HG03159 (cell line): ENCODE results near the gene RDH8.
A peak's percentile ranks its signal among the peaks of the same experiment; 100 is the strongest.
"Not testable (repeated sequence)": the region's sequence is repeated elsewhere in the genome, so short reads cannot be mapped to it uniquely, and the experiment has no call there.

ENCODE experiments used
- ATAC-seq: cut with Tn5 transposase; IDR thresholded peaks from one replicate; pipeline ENCODE4 v1.9.1; 2021; ENCODE audit warnings: mild to moderate bottlenecking, moderate library complexity; ENCODE audit not compliant: unreplicated experiment

The RDH8 gene

GRCh38 chr19:10005632-10006334 lies 7.5 kb upstream of the RDH8 start:
- ATAC-seq = no peak

- ATAC-seq = no peak
Measured at GRCh38 chr19:10006335-10006708, 7.0 kb upstream of the RDH8 start.

- no peak for ATAC-seq
Measured at GRCh38 chr19:10006752-10007323, 6.4 kb upstream of the RDH8 start.

- no peak for ATAC-seq
Measured at GRCh38 chr19:10007371-10008183, 5.7 kb upstream of the RDH8 start.

- ATAC-seq = no peak
Measured at GRCh38 chr19:10008184-10008765, 5.0 kb upstream of the RDH8 start.

GRCh38 chr19:10009714-10010224 lies 3.5 kb upstream of the RDH8 start:
- no peak for ATAC-seq

GRCh38 chr19:10010247-10010691 lies 3.0 kb upstream of the RDH8 start, which contains the start of gene COL5A3:
Gene COL5A3 (minus strand): TSS chr19:10010504. CDS start chr19:10010385, 119 bp downstream.
- ATAC-seq = no peak

- ATAC-seq = no peak
Measured at GRCh38 chr19:10010939-10011338, 2.3 kb upstream of the RDH8 start.

- ATAC-seq = no peak
Measured at GRCh38 chr19:10011974-10012373, 1.3 kb upstream of the RDH8 start.

GRCh38 chr19:10013834-10014618 lies 743 bp downstream of the RDH8 start:
- ATAC-seq = no peak

- no peak for ATAC-seq
Measured at GRCh38 chr19:10018263-10018662, 5.0 kb downstream of the RDH8 start.

GRCh38 chr19:10018786-10019185 lies 5.5 kb downstream of the RDH8 start:
- ATAC-seq = no peak

GRCh38 chr19:10019246-10019645 lies 6.0 kb downstream of the RDH8 start:
- ATAC-seq = no peak

GRCh38 chr19:10020851-10021250 lies 7.6 kb downstream of the RDH8 start:
- no peak for ATAC-seq

GRCh38 chr19:10021446-10021845 lies 8.2 kb downstream of the RDH8 start:
- no peak for ATAC-seq

- no peak for ATAC-seq
Measured at GRCh38 chr19:10021863-10022262, 8.6 kb downstream of the RDH8 start.

- ATAC-seq = not testable (repeated sequence)
Measured at GRCh38 chr19:10023096-10023495, 9.8 kb downstream of the RDH8 start.

GRCh38 chr19:10026744-10027143 lies 13.5 kb downstream of the RDH8 start:
- no peak for ATAC-seq

GRCh38 chr19:10027158-10027997 lies 14.1 kb downstream of the RDH8 start:
- peak; percentile 70 for ATAC-seq

- no peak for ATAC-seq
Measured at GRCh38 chr19:10033614-10034013, 20.3 kb downstream of the RDH8 start.
